Measurements from ENCODE around the gene ABCA9.

The ABCA9 gene

GRCh38 chr17:69047368-69048263 lies 13.1 kb downstream of the ABCA9 start:
- H3K36me3 ChIP-seq (ENCODE audit: low read length): no peaks in the 10 kb centered on the region
- no peaks in the 10 kb centered on the region for H3K79me2 ChIP-seq (ENCODE audit: insufficient read depth, low read length)
- H2AFZ ChIP-seq (ENCODE audit: low read depth, low read length, severe bottlenecking): no peak overlapping the region
- no peaks in the 10 kb centered on the region for H3K27me3 ChIP-seq (ENCODE audit: low read length)
- H4K20me1 ChIP-seq (ENCODE audit: low read depth, low read length): no peaks in the 10 kb centered on the region
- no peak overlapping the region for H3K27ac ChIP-seq (ENCODE audit: low read depth, low read length)
- H3K4me3 ChIP-seq (ENCODE audit: insufficient read depth, low read length, poor library complexity, severe bottlenecking): no peak overlapping the region
- no peak overlapping the region for H3K4me2 ChIP-seq (ENCODE audit: low read depth, low read length, poor library complexity, severe bottlenecking)
- no peaks in the 10 kb centered on the region for H3F3A ChIP-seq (ENCODE audit: insufficient read depth)
- H3K9ac ChIP-seq (ENCODE audit: low read length): no peak overlapping the region
- no peaks in the 10 kb centered on the region for H3K9me2 ChIP-seq (replicated peaks; ENCODE audit: insufficient read depth, low read length)
- H3K9me3 ChIP-seq (ENCODE audit: insufficient read depth, low read length): no peaks in the 10 kb centered on the region
- no peak for TF ChIP-seq CTCF (IDR thresholded peaks at IDR 0.05; ENCODE audit: insufficient read depth, low read length, poor library complexity, severe bottlenecking)
- TF ChIP-seq EZH2phosphoT487 (conservative IDR thresholded peaks at IDR 0.05; ENCODE audit: low read length): no peak

- Histone ChIP-seq H3K27ac (ENCODE audit: low read depth, low read length) (no peak overlapping the region), H3K9me3 (ENCODE audit: insufficient read depth, low read length) (no peaks in the 10 kb centered on the region), H3K9ac (ENCODE audit: low read length) (no peak overlapping the region), H3K9me2 (replicated peaks; ENCODE audit: insufficient read depth, low read length) (no peaks in the 10 kb centered on the region), H3K4me3 (ENCODE audit: insufficient read depth, low read length, poor library complexity, severe bottlenecking) (no peak overlapping the region), H2AFZ (ENCODE audit: low read depth, low read length, severe bottlenecking) (no peak overlapping the region), H3K4me2 (ENCODE audit: low read depth, low read length, poor library complexity, severe bottlenecking) (no peak overlapping the region), H3K36me3 (ENCODE audit: low read length) (no peaks in the 10 kb centered on the region), H3K27me3 (ENCODE audit: low read length) (no peaks in the 10 kb centered on the region), H3K79me2 (ENCODE audit: insufficient read depth, low read length) (no peaks in the 10 kb centered on the region), H4K20me1 (ENCODE audit: low read depth, low read length) (no peaks in the 10 kb centered on the region), H3F3A (ENCODE audit: insufficient read depth) (no peaks in the 10 kb centered on the region)
- TF ChIP-seq EZH2phosphoT487 (conservative IDR thresholded peaks at IDR 0.05; ENCODE audit: low read length) (no peak), CTCF (IDR thresholded peaks at IDR 0.05; ENCODE audit: insufficient read depth, low read length, poor library complexity, severe bottlenecking) (no peak)
Observed at GRCh38 chr17:69046121-69046807, 14.5 kb downstream of the ABCA9 start.

- Histone ChIP-seq H3K9me2 (replicated peaks; ENCODE audit: insufficient read depth, low read length) (no peaks in the 10 kb centered on the region), H3K27ac (ENCODE audit: low read depth, low read length) (no peak overlapping the region), H4K20me1 (ENCODE audit: low read depth, low read length) (no peaks in the 10 kb centered on the region), H3K9ac (ENCODE audit: low read length) (no peak overlapping the region), H3K4me2 (ENCODE audit: low read depth, low read length, poor library complexity, severe bottlenecking) (no peak overlapping the region), H3K36me3 (ENCODE audit: low read length) (no peaks in the 10 kb centered on the region), H3K4me3 (ENCODE audit: insufficient read depth, low read length, poor library complexity, severe bottlenecking) (no peak overlapping the region), H3K9me3 (ENCODE audit: insufficient read depth, low read length) (no peaks in the 10 kb centered on the region), H3K27me3 (ENCODE audit: low read length) (no peaks in the 10 kb centered on the region), H3K79me2 (ENCODE audit: insufficient read depth, low read length) (no peaks in the 10 kb centered on the region), H3F3A (ENCODE audit: insufficient read depth) (no peaks in the 10 kb centered on the region), H2AFZ (ENCODE audit: low read depth, low read length, severe bottlenecking) (no peak overlapping the region)
- no peak for TF ChIP-seq EZH2phosphoT487 (conservative IDR thresholded peaks at IDR 0.05; ENCODE audit: low read length)
Observed at GRCh38 chr17:69045646-69046045, 15.1 kb downstream of the ABCA9 start.

GRCh38 chr17:69044371-69044770 lies 16.4 kb downstream of the ABCA9 start:
- TF ChIP-seq CTCF (IDR thresholded peaks at IDR 0.05; ENCODE audit: insufficient read depth, low read length, poor library complexity, severe bottlenecking): no peak
- no peak for TF ChIP-seq EZH2phosphoT487 (conservative IDR thresholded peaks at IDR 0.05; ENCODE audit: low read length)

More at GRCh38 chr17:69044371-69044770, 16.4 kb downstream of the ABCA9 start:
- Histone ChIP-seq H4K20me1 (ENCODE audit: low read depth, low read length) (no peaks in the 10 kb centered on the region), H3F3A (ENCODE audit: insufficient read depth) (no peaks in the 10 kb centered on the region), H3K4me3 (ENCODE audit: insufficient read depth, low read length, poor library complexity, severe bottlenecking) (no peak overlapping the region), H3K4me2 (ENCODE audit: low read depth, low read length, poor library complexity, severe bottlenecking) (no peak overlapping the region), H3K27me3 (ENCODE audit: low read length) (no peaks in the 10 kb centered on the region), H3K9me3 (ENCODE audit: insufficient read depth, low read length) (no peaks in the 10 kb centered on the region), H3K27ac (ENCODE audit: low read depth, low read length) (no peak overlapping the region), H3K79me2 (ENCODE audit: insufficient read depth, low read length) (no peaks in the 10 kb centered on the region), H2AFZ (ENCODE audit: low read depth, low read length, severe bottlenecking) (no peak overlapping the region), H3K9ac (ENCODE audit: low read length) (no peak overlapping the region), H3K36me3 (ENCODE audit: low read length) (no peaks in the 10 kb centered on the region), H3K9me2 (replicated peaks; ENCODE audit: insufficient read depth, low read length) (no peaks in the 10 kb centered on the region)

All from SU-DHL-6 (cell line).